ENCODE data around the gene PLXNA4.
"Not testable (repeated sequence)": the region's sequence is repeated elsewhere in the genome, so short reads cannot be mapped to it uniquely, and the experiment has no call there.

PLXNA4 gene

GRCh38 chr7:132180481-132180880 lies 395.8 kb downstream of the PLXNA4 start:
- no peak for DNase-seq (ENCODE audit: low read depth, low spot score)

- no peak for DNase-seq (ENCODE audit: low read depth, low spot score)
Measured at GRCh38 chr7:132179681-132180080, 396.6 kb downstream of the PLXNA4 start.

GRCh38 chr7:132179080-132179430 lies 397.2 kb downstream of the PLXNA4 start:
- DNase-seq (ENCODE audit: low read depth, low spot score) = no peak

GRCh38 chr7:132178402-132179079 lies 397.7 kb downstream of the PLXNA4 start:
- DNase-seq (ENCODE audit: low read depth, low spot score) = not testable (repeated sequence)

GRCh38 chr7:132177708-132178401 lies 398.4 kb downstream of the PLXNA4 start:
- no peak for DNase-seq (ENCODE audit: low read depth, low spot score)

GRCh38 chr7:132176719-132177118 lies 399.6 kb downstream of the PLXNA4 start:
- no peak for DNase-seq (ENCODE audit: low read depth, low spot score)

- DNase-seq (ENCODE audit: low read depth, low spot score) = no peak
Measured at GRCh38 chr7:132171130-132171576, 405.1 kb downstream of the PLXNA4 start.

GRCh38 chr7:132169730-132170129 lies 406.5 kb downstream of the PLXNA4 start:
- DNase-seq (ENCODE audit: low read depth, low spot score) = no peak

- no peak for DNase-seq (ENCODE audit: low read depth, low spot score)
Measured at GRCh38 chr7:132168239-132168638, 408.0 kb downstream of the PLXNA4 start.

GRCh38 chr7:132165695-132166094 lies 410.6 kb downstream of the PLXNA4 start:
- DNase-seq (ENCODE audit: low read depth, low spot score) = not testable (repeated sequence)

GRCh38 chr7:132164558-132165125 lies 411.6 kb downstream of the PLXNA4 start:
- no peak for DNase-seq (ENCODE audit: low read depth, low spot score)

- DNase-seq (ENCODE audit: low read depth, low spot score) = no peak
Measured at GRCh38 chr7:132162556-132163144, 413.6 kb downstream of the PLXNA4 start.

- no peak for DNase-seq (ENCODE audit: low read depth, low spot score)
Measured at GRCh38 chr7:132161976-132162375, 414.3 kb downstream of the PLXNA4 start.

- no peak for DNase-seq (ENCODE audit: low read depth, low spot score)
Measured at GRCh38 chr7:132161533-132161915, 414.7 kb downstream of the PLXNA4 start.

GRCh38 chr7:132160611-132161532 lies 415.4 kb downstream of the PLXNA4 start:
- DNase-seq (ENCODE audit: low read depth, low spot score) = no peak

GRCh38 chr7:132158841-132159240 lies 417.4 kb downstream of the PLXNA4 start:
- DNase-seq (ENCODE audit: low read depth, low spot score) = no peak

GRCh38 chr7:132158166-132158565 lies 418.1 kb downstream of the PLXNA4 start:
- DNase-seq (ENCODE audit: low read depth, low spot score) = no peak

- no peak for DNase-seq (ENCODE audit: low read depth, low spot score)
Measured at GRCh38 chr7:132155715-132156114, 420.6 kb downstream of the PLXNA4 start.

- no peak for DNase-seq (ENCODE audit: low read depth, low spot score)
Measured at GRCh38 chr7:132154695-132155471, 421.4 kb downstream of the PLXNA4 start.

- no peak for DNase-seq (ENCODE audit: low read depth, low spot score)
Measured at GRCh38 chr7:132154248-132154647, 422.0 kb downstream of the PLXNA4 start.

Measured in iPS DF 19.7 (cell line).